Activated CD8-positive, alpha-beta memory T cell treated with anti-CD3 and anti-CD28 coated beads, Interleukin-2, amount 50 U/mL, for 48 hours (primary cell): ENCODE measurements around the gene OR3A2.
"Not testable (repeated sequence)": the region's sequence is repeated elsewhere in the genome, so short reads cannot be mapped to it uniquely, and the experiment has no call there.

Source experiments
- DNase-seq: peaks from one replicate; pipeline ENCODE4 v3.0.0-alpha.2; 2020

The OR3A2 gene

DNA sequence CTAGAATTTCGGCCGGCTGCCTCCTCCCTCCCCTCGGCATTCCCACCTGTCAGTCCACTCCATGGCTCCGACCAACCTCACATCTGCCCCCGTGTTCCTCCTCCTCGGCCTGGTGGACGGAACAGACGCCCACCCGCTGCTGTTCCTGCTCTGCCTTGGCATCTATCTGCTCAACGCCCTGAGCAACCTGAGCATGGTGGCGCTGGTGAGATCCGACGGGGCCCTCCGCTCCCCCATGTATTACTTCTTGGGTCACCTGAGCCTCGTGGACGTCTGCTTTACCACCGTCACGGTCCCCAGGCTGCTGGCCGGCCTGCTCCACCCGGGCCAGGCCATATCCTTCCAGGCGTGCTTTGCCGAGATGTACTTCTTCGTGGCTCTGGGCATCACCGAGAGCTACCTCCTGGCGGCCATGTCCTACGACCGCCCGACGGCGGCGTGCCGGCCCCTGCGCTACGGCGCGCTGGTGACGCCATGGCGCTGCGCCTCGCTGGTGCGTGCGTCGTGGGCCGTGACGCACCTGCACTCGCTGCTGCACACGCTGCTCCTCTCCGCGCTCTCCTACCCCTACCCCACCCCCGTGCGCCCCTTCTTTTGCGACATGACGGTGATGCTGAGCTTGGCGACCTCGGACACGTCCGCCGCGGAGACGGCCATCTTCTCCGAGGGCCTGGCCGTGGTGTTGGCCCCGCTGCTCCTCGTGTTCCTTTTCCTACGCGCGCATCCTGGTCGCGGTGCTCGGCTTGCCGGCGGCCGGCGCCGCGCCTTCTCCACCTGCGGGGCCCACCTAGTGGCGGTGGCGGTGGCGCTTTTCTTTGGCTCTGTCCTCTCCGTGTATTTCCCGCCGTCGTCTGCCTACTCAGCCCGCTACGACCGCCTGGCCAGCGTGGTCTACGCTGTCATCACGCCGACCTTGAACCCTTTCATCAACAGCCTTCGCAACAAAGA lies at the start of gene OR3A2:
Gene OR3A2, minus strand, starts transcription at position 440 of the 948 bp plus-strand sequence.
- DNase-seq: no peak

- no peak for DNase-seq
Observed at GRCh38 chr17:3433741-3434140, 47.6 kb upstream of the OR3A2 start, which contains the start of gene OR1E2. OR1E2 (minus strand) TSS chr17:3433841; CDS start chr17:3433841, 0 bp downstream.

- DNase-seq: not testable (repeated sequence)
Observed at GRCh38 chr17:3433215-3433614, 47.1 kb upstream of the OR3A2 start.

- no peak for DNase-seq
Observed at GRCh38 chr17:3418222-3418621, 32.1 kb upstream of the OR3A2 start.

- no peak for DNase-seq
Observed at GRCh38 chr17:3415610-3416009, 29.5 kb upstream of the OR3A2 start.

DNA sequence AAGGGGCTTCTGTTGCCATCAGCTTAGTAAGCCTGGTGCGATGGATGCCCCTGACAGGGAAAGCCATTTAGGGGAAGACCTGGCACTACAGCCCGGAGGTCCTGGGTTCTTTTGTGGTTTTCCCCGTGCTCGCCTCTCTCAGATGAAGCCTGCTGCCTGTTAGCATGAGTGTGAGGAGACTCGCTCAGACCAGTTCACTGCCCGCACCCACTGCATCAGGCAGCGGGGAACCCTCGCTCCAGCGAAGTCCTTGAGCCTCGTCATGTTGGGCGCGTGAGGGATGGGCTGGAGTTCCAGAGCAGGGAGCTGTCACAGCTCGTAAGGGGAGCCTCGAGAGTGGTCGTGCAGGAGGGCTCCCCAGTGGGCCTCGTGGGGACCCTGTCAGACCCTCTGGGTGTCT lies 26.1 kb upstream of the OR3A2 start:
- DNase-seq: not testable (repeated sequence)

DNA sequence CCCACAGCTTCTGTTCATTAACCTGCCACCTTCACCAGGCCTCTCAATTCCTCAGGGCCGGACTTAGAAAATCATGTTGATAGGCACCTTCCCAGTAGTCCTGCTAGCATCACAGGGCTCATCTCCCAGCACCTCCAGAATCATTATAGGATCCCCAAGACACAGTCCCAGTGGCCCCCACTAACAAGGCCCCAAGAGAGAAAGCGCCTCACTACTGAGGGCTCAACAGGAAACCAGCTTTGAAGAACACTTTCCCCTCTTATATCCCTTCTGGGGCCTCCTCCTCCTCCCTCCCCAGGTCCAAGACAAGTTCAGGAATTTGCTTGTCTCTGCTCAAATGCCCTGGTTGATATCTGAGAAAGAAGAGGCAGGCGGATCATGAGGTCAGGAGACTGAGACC lies 25.0 kb upstream of the OR3A2 start, which contains the start of gene OR3A3:
Gene OR3A3, plus strand, starts transcription at position 301 of the 400 bp plus-strand sequence.
- no peak for DNase-seq

DNA sequence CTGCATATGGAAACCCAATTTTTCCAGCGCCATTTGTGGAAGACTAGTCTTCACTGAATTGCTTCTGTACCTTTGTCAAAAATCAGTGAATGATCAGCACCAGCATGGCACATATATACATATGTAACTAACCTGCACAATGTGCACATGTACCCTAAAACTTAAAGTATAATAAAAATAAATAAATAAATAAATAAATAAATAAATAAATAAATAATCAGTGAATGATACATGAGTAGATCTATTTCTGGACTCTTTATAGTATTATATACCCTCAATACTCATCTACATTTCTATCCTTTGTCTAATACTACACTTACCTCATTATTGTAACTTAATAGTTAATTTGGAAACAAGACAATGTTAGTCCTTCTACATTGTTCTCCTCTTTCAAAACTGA lies 17.7 kb upstream of the OR3A2 start:
- DNase-seq: not testable (repeated sequence)

GRCh38 chr17:3401786-3402185 lies 15.7 kb upstream of the OR3A2 start:
- DNase-seq: no peak

DNA sequence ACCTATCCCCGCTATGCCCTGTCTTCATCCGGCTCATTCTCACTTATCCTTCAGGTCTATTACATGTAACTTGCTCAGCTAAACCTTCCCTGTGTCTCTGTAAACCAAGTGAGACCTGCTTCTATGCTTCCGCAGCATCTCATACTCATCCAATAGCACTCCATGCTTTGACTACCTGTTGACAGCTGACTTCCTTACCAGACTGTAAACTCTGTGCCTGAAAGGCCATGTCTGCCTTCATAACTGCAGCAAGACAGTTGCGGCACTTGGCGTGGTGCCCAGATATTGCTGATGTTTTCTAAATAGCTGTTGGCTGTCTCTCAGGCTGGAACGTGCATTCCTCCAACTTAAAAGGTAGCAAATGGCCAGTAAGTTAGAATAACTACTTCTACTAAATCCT lies 13.9 kb upstream of the OR3A2 start:
- no peak for DNase-seq

GRCh38 chr17:3398310-3398709 lies 12.2 kb upstream of the OR3A2 start, which contains the start of gene OR1E1:
OR1E1 (minus strand) TSS chr17:3398410; CDS start chr17:3398410, 0 bp downstream.
- DNase-seq: no peak

DNA sequence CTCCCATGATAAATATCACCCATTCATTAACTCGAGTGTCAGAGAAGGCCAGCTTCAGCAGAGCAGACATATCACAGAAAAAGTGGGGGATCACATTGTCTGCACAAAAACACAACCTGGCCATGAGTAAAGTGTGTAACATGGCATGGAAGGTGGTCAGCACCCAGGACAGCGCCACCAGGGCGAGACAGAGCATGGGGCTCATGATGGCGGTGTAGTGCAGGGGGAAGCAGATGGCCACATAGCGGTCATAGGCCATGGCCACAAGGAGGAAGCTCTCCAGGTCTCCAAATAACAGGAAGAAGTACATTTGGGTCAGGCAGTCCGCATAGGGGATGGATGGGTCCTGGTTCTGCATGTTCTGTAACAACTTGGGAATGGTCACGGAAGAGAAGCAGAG lies 11.7 kb upstream of the OR3A2 start:
- DNase-seq: not testable (repeated sequence)

- no peak for DNase-seq
Observed at GRCh38 chr17:3389791-3390190, 3.7 kb upstream of the OR3A2 start.

GRCh38 chr17:3381957-3382356 lies 4.2 kb downstream of the OR3A2 start:
- no peak for DNase-seq

DNA sequence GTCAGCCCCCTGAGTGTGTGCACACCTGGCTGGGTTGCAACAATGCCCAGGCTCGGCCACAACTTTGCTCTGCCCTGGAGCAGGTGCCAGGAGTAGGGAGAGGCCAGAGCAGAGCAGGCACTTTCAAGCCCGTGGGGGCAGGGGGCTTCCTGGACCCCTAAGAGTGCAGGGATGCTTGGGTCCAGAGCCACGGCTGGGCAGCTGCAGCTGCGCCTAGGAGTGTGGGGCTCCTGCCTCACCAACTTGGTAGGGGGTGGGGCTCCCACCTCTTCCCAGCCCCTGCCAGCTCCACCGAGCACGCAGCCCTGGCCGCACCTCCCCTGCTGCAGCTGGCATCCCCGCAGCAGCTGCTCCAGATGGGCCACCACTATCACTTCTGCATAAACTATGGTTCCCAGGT lies 7.8 kb downstream of the OR3A2 start:
- no peak for DNase-seq

- not testable (repeated sequence) for DNase-seq
Observed at GRCh38 chr17:3371167-3371566, 14.9 kb downstream of the OR3A2 start.

DNA sequence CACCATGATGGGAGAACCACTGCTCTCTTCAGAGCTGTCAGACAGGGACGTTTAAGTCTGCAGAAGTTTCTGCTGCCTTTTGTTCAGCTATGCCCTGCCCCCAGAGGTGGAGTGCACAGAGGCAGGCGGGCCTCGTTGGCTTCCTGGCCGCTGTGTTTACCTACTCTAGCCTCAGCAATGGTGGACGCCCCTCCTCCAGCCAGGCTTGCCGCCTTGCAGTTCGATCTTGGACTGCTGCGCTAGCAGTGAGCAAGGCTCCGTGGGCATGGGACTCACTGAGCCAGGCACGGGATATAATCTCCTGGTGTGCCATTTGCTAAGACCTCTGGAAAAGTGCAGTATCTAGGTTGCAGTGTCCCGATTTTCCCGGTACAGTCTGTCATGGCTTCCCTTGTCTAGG lies 43.3 kb downstream of the OR3A2 start:
- not testable (repeated sequence) for DNase-seq

DNA sequence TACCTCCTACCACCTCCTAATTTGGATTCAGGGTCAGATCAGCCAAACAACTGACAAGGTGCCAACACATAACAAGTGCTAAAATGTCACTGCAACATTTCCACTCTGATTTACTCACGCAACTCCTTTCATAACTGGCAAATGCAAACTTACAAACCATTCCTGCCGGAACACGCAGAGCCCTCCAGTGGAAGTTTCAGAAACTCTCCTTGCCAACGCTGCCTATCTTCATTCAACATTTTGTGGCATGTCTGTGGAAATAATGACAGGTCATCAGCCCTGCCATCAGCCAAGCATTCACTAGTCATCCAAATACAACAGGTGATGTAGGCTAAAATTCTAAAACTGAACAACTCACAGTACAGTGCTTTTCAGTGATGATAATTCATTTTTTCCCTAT lies 50.2 kb downstream of the OR3A2 start:
- DNase-seq: no peak

GRCh38 chr17:3318336-3318735 lies 67.8 kb downstream of the OR3A2 start:
- DNase-seq: no peak

DNA sequence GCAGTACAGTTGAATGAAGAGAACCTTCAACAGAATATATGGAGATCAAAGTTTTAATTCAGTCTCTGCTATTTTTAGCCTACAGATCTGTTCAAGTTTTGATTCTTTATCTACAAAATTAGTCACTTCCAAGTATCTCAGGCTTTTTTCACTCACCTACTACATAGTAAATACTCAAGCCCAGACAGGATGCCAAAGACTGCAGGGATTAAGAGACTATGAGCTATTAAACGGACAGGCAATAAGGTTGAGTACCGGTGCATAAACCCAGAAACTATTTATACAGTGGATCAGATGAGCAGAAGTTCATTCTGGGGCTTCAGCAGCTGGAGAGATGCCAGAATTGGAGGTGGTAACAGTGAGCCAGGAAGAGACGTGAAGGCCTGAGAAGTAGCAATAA lies 69.3 kb downstream of the OR3A2 start:
- DNase-seq: no peak

DNA sequence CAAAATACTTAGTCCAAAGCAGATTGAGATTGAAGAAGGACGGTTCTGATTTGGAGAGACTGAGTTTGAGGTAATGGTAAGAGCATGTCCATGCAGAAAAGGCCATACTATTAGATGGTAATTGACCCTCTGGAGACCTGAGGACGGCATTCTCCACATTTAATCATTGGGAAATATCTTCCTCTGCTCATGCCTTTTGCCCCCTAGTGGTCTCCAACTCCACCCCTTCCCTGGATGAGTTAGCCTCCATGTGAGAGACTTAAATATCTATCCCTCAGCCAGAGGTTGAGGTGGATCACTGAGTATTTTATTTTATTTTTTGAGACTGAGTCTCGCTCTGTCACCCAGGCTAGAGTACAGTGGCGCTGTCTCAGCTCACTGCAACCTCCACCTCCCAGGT lies 77.5 kb downstream of the OR3A2 start:
- DNase-seq: no peak

- DNase-seq: no peak
Observed at GRCh38 chr17:3298260-3298659, 87.8 kb downstream of the OR3A2 start, which contains the start of gene OR3A1. OR3A1 (minus strand) TSS chr17:3298360; CDS start chr17:3292582, 5,778 bp downstream.

DNA sequence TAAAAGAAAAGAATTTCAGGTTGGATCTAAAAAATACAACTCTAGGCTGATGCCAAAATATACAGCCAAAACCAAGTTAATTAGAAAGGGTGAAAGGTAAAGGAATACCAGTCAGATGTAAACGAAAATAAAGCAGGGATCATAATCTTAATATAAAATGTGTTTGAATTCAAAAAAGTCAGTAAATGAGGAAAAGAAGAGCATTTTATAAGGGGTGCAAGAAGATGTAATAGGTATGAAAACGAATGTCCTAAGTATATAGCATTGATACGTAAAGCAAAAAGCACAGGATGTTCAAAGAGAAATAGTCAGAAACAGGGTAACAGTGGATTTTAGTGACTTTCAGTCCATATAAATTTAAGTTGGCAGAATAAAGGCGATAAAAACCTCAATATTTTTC lies 90.5 kb downstream of the OR3A2 start:
- no peak for DNase-seq

DNA sequence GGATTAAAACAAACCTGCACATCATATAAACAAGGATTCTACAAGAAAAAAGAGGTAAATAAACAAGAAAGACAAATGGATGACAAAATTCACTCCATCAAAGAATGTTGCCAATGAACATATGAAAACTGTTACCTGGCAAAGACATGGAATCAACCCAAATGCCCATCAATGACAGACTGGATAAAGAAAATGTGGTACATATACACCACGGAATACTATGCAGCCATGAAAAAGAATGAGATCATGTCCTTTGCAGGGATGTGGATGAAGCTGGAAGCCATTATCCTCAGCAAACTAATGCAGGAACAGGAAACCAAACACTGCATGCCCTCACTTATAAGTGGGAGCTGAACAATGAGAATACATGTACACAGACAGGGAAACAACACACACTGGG lies 92.6 kb downstream of the OR3A2 start:
- not testable (repeated sequence) for DNase-seq
